HG02571 (cell line): Measurements from ENCODE around the gene CTBP2.
"Not testable (repeated sequence)": the region's sequence is repeated elsewhere in the genome, so short reads cannot be mapped to it uniquely, and the experiment has no call there.

Experiments
- ATAC-seq: cut with Tn5 transposase; IDR thresholded peaks from one replicate; pipeline ENCODE4 v1.9.1; 2021; ENCODE audit warnings: mild to moderate bottlenecking, moderate library complexity; ENCODE audit not compliant: unreplicated experiment

The CTBP2 gene

GRCh38 chr10:124999433-125000365 is 160.7 kb downstream of the CTBP2 start:
- ATAC-seq: no peak

GRCh38 chr10:124998624-124999291 is 161.6 kb downstream of the CTBP2 start:
- no peak for ATAC-seq

DNA sequence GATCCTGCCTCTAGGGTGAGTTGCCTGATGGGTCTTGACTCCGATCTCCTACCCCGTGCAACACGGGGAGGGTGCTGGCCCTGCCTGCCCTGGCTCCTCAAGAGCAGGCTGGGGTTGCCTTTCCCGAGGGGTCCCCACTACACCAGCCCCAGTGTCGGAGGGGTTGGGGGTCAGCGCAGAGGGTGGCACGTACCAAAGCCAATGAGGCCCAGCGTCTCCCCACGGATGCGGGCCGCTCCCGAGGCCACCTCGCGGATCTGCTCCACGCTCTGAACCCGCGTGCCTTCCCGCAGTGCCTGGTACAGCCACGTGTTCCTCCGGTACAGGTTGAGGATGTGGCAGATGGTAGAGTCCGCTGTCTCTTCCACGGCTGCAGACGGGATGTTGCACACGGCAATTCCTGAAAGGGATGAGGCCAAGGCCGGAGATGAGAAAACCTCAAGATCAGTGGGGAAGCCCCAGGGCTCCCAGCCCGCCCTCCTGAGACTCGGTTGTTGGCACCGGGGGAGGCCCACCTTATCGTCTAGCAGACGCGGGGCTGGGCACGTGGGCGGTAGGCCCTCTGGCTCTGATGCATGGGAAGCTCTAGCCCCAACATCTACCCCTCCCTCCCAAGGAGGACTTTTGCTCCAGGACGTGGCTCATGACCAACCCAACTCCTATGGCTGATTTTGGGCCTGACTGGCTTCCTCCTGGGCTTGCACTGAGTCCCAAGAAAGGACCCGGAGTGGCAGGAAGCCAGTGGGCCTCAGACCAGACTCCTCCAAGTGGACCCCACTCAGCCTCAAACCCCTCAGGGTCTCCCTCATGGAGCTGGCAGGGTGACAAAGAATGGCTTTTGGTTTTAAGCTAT is 162.4 kb downstream of the CTBP2 start:
- ATAC-seq: no peak

- no peak for ATAC-seq
Measured at GRCh38 chr10:124997306-124997705, 163.1 kb downstream of the CTBP2 start.

- ATAC-seq: no peak
Measured at GRCh38 chr10:124996854-124997215, 163.5 kb downstream of the CTBP2 start.

- no peak for ATAC-seq
Measured at GRCh38 chr10:124996127-124996853, 164.1 kb downstream of the CTBP2 start.

DNA sequence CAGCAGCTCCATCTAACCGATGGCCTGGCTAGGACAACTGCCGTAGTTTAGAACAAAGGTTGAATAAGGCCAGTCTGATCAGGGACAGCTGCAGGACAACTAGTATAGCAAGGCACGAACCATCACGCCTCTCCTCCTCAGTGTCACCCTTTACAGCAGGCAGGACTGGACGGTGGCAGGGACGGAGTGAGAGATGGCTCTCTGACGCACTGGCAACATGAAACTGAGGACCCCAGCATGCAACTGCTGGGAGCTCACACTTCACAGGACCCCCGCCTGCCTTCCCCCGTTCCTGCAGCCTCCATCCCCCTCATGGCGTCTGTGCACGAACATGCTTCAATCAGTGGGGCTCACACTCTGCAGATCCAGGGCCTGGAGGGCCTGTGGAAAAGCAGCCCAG is 164.8 kb downstream of the CTBP2 start:
- ATAC-seq: no peak

DNA sequence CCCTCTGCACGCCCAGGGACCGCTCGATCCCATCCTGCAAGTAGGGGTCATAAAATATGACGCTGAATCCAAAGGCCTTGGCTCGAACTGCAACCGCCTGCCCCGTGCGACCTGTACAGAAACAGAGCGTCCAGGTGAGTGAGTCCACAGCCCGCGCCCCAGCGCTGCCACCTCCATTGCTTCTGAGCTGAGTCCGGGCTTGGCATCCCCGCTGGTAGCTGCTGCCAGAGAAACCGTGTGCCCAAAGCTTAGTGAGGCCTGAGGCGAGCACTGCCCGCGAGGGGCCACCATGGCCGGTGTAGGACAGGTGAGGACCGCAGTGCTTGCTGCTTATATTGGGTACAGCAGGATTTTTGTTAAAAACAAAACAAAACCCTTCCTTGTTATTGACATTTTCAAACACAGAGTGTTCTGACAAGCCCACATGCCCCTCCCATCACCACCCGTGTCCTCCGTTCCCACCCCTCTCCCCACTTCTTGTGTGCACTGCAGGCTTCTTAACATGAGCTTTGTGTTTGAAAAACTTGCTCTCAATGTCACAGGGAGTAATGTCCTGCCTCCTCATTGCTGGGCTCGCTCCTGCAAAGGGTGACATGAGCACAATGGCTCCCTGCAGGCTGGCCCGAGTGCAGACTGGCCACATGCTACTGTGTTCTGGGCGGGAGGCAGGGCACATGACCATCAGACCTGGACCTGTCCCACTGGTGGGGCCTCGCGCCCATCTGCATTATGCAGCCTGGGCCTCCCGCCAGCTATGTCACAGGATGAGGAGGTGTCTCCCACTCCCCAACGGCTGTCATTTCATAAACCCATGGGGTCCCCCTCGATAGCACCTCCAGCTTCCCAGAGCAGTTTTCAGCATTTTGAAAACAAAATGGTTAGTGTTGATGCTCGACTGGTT is 165.5 kb downstream of the CTBP2 start:
- no peak for ATAC-seq

DNA sequence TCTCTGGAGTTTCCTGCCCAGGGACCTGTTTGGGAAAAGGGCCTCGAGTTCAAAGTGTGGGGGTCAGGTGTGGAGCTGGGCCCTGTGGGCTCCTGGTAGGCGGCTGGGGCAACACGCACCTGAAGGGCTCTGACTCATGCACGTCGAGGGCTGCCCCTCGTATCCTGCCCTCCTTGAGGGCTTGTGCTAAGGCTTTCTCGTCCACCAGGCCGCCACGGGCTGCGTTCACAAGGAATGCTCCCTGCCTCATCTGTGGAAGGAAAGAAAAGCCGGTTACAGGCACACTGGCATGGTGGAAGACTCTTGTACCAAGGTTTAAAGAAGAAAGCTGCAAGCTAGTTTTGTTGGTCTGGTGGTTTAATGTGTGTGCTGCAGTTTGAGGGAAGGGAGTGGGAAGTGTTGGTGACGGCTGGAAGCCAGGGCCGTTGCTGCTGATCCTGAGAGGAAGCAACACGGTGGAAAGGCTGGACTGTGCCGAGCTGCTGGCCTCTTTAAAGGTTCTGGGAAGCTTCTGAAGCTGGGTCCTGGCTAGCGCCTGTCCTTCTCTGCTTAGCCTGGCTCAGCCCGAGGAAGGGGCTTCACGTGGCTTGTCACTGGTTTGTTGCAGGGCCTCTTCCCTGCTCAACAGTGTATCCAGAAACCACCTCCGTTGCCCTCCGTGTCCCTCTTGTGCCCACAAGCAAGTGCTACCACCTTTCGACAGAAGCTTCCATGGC is 166.5 kb downstream of the CTBP2 start:
- ATAC-seq: no peak

GRCh38 chr10:124993345-124993708 is 167.0 kb downstream of the CTBP2 start:
- ATAC-seq: no peak

GRCh38 chr10:124992462-124993344 is 167.7 kb downstream of the CTBP2 start:
- ATAC-seq: no peak

DNA sequence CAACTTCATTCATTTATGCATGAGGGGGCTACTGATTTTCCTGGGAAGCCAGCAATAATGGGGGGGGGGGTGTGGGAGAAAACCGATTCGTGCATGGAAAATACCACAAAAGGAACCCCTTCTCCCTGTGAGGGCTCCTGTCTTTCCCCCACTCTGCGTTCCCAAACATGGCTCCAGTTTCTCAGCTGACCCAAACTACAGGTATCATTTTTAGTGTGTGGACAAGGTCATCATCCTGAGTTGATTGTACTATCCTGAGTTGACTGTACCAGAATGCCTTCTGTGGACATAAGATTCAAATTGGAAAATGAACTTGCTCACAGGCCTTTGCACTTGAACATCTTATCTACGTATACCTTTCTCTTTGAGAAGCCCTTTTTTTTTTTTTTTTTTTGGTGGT is 168.5 kb downstream of the CTBP2 start:
- no peak for ATAC-seq

- no peak for ATAC-seq
Measured at GRCh38 chr10:124990671-124991625, 169.4 kb downstream of the CTBP2 start.

- no peak for ATAC-seq
Measured at GRCh38 chr10:124989526-124989925, 170.8 kb downstream of the CTBP2 start.

- not testable (repeated sequence) for ATAC-seq
Measured at GRCh38 chr10:124988753-124989152, 171.6 kb downstream of the CTBP2 start.

GRCh38 chr10:124987788-124988187 is 172.6 kb downstream of the CTBP2 start:
- ATAC-seq: no peak

GRCh38 chr10:124985162-124985561 is 175.2 kb downstream of the CTBP2 start:
- no peak for ATAC-seq
